Gastroesophageal sphincter (tissue), 4 donors: Measurements from ENCODE around the gene SLC1A2. TPM values are rescaled to one million over a fixed set of nuclear protein-coding genes. Genes with fewer than 3 reads are reported as not detected.
A peak's percentile ranks its signal among the peaks of the same experiment; 100 is the strongest.

Source experiments
- ATAC-seq: fragments of 150-250 bp; one replicate; pipeline ENCODE4 v1.9.1; 2016; ENCODE audit warnings: mild to moderate bottlenecking, moderate library complexity
- H3K27ac ChIP-seq, 4 donors: fragments of 200-600 bp; sonication (generic) in 3 of 4; 1 replicate in 3 of 4; 2 replicates in 1 of 4; pipeline ENCODE4 v1.5.1; 2016 to 2019
- H3K27me3 ChIP-seq: fragments of 200-600 bp; sonication (generic); one replicate; pipeline ENCODE4 v1.5.1; 2019
- H3K36me3 ChIP-seq, 2 donors: fragments of 200-600 bp; sonication (generic); one replicate each; pipeline ENCODE4 v1.5.1; 2019; ENCODE audit warnings: control low read depth in 1 of 2
- H3K4me1 ChIP-seq, 3 donors: fragments of 200-600 bp; sonication (generic); 1 replicate in 2 of 3; 2 replicates in 1 of 3; pipeline ENCODE4 v1.5.1; 2016 to 2019; ENCODE audit warnings: control low read depth in 2 of 3
- H3K4me3 ChIP-seq, 2 donors: fragments of 200-600 bp; sonication (generic); one replicate each; pipeline ENCODE4 v1.5.1; 2019; ENCODE audit warnings: mild to moderate bottlenecking in 1 of 2, moderate library complexity in 1 of 2
- H3K9me3 ChIP-seq, 3 donors: fragments of 200-600 bp; sonication (generic); one replicate each; pipeline ENCODE4 v1.5.1; 2017 to 2019; ENCODE audit warnings: control low read depth in 2 of 3
- EP300 ChIP-seq: sonication (generic); formaldehyde crosslinking; IDR thresholded peaks from one replicate; pipeline ENCODE4 v1.6.1; 2017; ENCODE audit warnings: antibody characterized with exemption, mild to moderate bottlenecking
- POLR2A ChIP-seq, 2 donors: fragments of 450-650 bp; IDR thresholded peaks; one replicate each; pipeline ENCODE4 v1.6.1; 2017; ENCODE audit warnings: antibody characterized with exemption in 2 of 2, mild to moderate bottlenecking in 2 of 2, moderate library complexity in 1 of 2
- POLR2AphosphoS5 ChIP-seq: sonication (generic); formaldehyde crosslinking; IDR thresholded peaks from one replicate; pipeline ENCODE4 v1.6.1; 2017; ENCODE audit warnings: antibody characterized with exemption
- WGBS, 2 donors: methylation state at CpG; one replicate each; pipeline ENCODE4 v1.1.5; 2018; ENCODE audit warnings: low coverage in 1 of 2; 5-methylcytosine and 5-hydroxymethylcytosine counted together
- total RNA-seq, 4 donors: library from RNA; depleted of rRNA; stranded (reverse); fragments of >200 nt; gene quantifications; one replicate each; pipeline ENCODE4 v1.1.0, GENCODE V29; 2016
- TF ChIP-seq, protein P1 (sequence below), 4 experiments: fragments of 200-600 bp in 2 of 4; fragments of 450-650 bp in 2 of 4; sonication (generic) in 1 of 4; IDR thresholded peaks; one replicate each; pipeline ENCODE4 v1.5.1; 2017 to 2019; ENCODE audit warnings: antibody characterized with exemption in 4 of 4, mild to moderate bottlenecking in 2 of 4, moderate library complexity in 2 of 4

SLC1A2 gene
- total RNA-seq, 4 donors from 2014 or later = 0.12 to 1.5 (median 0.40) TPM; not detected in 1

- Histone ChIP-seq H3K9me3 (no peaks in the 10 kb centered on the region), H3K4me1 (peaks cover 0 to 2% (median 0%) of the 10 kb centered on the region in 3 donors), H3K36me3 (no peaks in the 10 kb centered on the region), H3K27me3 (no peaks in the 10 kb centered on the region), H3K4me3 (no peak overlapping the region), H3K27ac (no peak overlapping the region)
- 88 to 97% methylated on average over 6 to 10 of the region's 10 CpGs for WGBS, 2 donors
- no peak for ATAC-seq
- TF ChIP-seq EP300 = no peak
- no peak for TF ChIP-seq POLR2AphosphoS5
- TF ChIP-seq POLR2A (IDR thresholded peaks at IDR 0.05) = no peak
- TF ChIP-seq, protein P1, sequence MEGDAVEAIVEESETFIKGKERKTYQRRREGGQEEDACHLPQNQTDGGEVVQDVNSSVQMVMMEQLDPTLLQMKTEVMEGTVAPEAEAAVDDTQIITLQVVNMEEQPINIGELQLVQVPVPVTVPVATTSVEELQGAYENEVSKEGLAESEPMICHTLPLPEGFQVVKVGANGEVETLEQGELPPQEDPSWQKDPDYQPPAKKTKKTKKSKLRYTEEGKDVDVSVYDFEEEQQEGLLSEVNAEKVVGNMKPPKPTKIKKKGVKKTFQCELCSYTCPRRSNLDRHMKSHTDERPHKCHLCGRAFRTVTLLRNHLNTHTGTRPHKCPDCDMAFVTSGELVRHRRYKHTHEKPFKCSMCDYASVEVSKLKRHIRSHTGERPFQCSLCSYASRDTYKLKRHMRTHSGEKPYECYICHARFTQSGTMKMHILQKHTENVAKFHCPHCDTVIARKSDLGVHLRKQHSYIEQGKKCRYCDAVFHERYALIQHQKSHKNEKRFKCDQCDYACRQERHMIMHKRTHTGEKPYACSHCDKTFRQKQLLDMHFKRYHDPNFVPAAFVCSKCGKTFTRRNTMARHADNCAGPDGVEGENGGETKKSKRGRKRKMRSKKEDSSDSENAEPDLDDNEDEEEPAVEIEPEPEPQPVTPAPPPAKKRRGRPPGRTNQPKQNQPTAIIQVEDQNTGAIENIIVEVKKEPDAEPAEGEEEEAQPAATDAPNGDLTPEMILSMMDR (IDR thresholded peaks at IDR 0.05) = no peak
These were observed 43.8 kb downstream of the SLC1A2 start for GRCh38 chr11:35375332-35376117.

GRCh38 chr11:35373284-35373933, 45.9 kb downstream of the SLC1A2 start:
- Histone ChIP-seq H3K36me3 (no peaks in the 10 kb centered on the region), H3K4me3 (no peak overlapping the region), H3K4me1 (no peaks in the 10 kb centered on the region), H3K9me3 (no peaks in the 10 kb centered on the region), H3K27me3 (no peaks in the 10 kb centered on the region), H3K27ac (no peak overlapping the region)
- ATAC-seq = no peak
- 80% methylated on average over 1 of the region's 2 CpGs; no CpG with 5 or more reads in 1 of the 2 donors for WGBS, 2 donors
- TF ChIP-seq POLR2A (IDR thresholded peaks at IDR 0.05) = no peak
- TF ChIP-seq, protein P1 (IDR thresholded peaks at IDR 0.05) = no peak
- TF ChIP-seq POLR2AphosphoS5 = no peak
- TF ChIP-seq EP300 = no peak

DNA sequence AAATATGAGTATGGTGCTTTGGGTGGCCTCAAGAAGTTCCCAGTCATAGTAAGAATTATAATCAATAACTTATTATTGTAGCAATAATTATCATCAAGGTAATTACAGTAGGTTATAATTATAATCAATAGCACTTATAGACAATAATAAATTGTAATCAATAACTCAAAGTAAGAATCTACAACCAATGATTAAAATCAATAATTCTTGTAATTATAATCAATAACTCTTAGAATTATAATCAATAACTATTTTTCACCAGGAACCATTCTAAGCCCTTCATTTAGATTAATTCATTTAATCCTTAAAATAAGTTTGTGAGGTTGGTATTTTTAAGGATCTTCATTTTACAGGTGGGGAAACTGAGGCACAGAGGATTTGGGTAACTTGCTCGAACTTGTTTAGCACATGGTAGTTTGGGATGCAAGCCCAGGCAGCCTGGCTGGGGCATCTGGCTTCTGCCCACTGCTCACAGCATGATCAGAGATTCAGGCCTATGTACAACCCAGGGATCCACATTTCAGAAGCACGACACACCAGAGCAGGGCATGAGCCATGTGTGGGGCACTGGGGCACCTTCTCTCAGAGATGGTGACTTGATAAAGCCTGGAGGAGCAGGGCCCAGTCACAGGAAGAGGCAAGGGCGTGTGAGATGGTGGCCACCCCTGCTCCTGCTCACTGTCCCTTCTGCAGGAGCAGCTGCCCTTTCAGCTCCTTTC, 46.6 kb downstream of the SLC1A2 start:
- Histone ChIP-seq H3K4me3 (no peak overlapping the region), H3K4me1 (peaks cover 0 to 2% (median 0%) of the 10 kb centered on the region in 3 donors), H3K36me3 (no peaks in the 10 kb centered on the region), H3K9me3 (no peaks in the 10 kb centered on the region), H3K27ac (no peak overlapping the region), H3K27me3 (no peaks in the 10 kb centered on the region)
- no peak for ATAC-seq
- WGBS, 2 donors = 71 to 80% methylated on average over 1 of the region's 3 CpGs
- no peak for TF ChIP-seq POLR2AphosphoS5
- TF ChIP-seq EP300 = no peak
- no peak for TF ChIP-seq POLR2A (IDR thresholded peaks at IDR 0.05)
- TF ChIP-seq, protein P1 (IDR thresholded peaks at IDR 0.05) = no peak

- WGBS, 2 donors = 48 to 52% methylated on average over 4 of the region's 4 CpGs
- TF ChIP-seq EP300 (no peak), POLR2AphosphoS5 (peak; percentile 20), POLR2A (IDR thresholded peaks at IDR 0.05) (no peak)
- TF ChIP-seq, protein P1 (IDR thresholded peaks at IDR 0.05) = no peak
- Histone ChIP-seq H3K9me3 (no peaks in the 10 kb centered on the region), H3K4me3 (no peak overlapping the region), H3K27ac (peak overlapping the region in 3 of 4 donors; percentile 8 to 88 (median 49)), H3K36me3 (no peaks in the 10 kb centered on the region), H3K4me1 (peaks cover 3 to 36% (median 12%) of the 10 kb centered on the region in 3 donors), H3K27me3 (no peaks in the 10 kb centered on the region)
- no peak for ATAC-seq
These were observed 51.9 kb downstream of the SLC1A2 start for GRCh38 chr11:35367491-35367890.
